ENCODE results near the gene HIPK3.

DNA sequence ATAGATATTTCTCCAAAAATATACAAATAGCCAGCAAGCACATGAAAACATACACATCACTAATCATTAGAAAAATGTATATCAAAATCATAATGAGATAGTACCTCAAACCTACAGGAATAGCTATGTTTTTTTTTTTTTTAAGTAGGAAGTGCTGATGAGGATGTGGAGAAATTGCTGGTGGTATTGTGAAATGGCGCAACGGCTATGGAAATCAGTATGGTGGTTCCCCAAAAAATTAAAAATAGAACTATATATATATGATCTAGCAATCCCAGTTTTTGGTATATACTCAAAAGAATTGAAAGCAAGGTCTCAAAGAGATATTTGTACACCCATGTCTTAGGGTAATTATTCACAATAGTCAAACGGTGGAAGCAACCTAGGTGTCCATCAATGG lies 46.0 kb upstream of the HIPK3 start:
- TF ChIP-seq, protein P1, sequence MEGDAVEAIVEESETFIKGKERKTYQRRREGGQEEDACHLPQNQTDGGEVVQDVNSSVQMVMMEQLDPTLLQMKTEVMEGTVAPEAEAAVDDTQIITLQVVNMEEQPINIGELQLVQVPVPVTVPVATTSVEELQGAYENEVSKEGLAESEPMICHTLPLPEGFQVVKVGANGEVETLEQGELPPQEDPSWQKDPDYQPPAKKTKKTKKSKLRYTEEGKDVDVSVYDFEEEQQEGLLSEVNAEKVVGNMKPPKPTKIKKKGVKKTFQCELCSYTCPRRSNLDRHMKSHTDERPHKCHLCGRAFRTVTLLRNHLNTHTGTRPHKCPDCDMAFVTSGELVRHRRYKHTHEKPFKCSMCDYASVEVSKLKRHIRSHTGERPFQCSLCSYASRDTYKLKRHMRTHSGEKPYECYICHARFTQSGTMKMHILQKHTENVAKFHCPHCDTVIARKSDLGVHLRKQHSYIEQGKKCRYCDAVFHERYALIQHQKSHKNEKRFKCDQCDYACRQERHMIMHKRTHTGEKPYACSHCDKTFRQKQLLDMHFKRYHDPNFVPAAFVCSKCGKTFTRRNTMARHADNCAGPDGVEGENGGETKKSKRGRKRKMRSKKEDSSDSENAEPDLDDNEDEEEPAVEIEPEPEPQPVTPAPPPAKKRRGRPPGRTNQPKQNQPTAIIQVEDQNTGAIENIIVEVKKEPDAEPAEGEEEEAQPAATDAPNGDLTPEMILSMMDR (IDR thresholded peaks at IDR 0.05): no peak
- no peak for TF ChIP-seq POLR2A (IDR thresholded peaks at IDR 0.05)

Data from uterus (tissue), 2 donors.